Embryonic facial prominence (tissue), 1 donor: ENCODE results near the gene RBM38.
"Not testable (repeated sequence)": the region's sequence is repeated elsewhere in the genome, so short reads cannot be mapped to it uniquely, and the experiment has no call there.

Experiments used
- DNase-seq: peaks from one replicate; pipeline ENCODE4 v3.0.0-alpha.2; 2016; ENCODE audit errors: extremely low spot score

The RBM38 gene

DNA sequence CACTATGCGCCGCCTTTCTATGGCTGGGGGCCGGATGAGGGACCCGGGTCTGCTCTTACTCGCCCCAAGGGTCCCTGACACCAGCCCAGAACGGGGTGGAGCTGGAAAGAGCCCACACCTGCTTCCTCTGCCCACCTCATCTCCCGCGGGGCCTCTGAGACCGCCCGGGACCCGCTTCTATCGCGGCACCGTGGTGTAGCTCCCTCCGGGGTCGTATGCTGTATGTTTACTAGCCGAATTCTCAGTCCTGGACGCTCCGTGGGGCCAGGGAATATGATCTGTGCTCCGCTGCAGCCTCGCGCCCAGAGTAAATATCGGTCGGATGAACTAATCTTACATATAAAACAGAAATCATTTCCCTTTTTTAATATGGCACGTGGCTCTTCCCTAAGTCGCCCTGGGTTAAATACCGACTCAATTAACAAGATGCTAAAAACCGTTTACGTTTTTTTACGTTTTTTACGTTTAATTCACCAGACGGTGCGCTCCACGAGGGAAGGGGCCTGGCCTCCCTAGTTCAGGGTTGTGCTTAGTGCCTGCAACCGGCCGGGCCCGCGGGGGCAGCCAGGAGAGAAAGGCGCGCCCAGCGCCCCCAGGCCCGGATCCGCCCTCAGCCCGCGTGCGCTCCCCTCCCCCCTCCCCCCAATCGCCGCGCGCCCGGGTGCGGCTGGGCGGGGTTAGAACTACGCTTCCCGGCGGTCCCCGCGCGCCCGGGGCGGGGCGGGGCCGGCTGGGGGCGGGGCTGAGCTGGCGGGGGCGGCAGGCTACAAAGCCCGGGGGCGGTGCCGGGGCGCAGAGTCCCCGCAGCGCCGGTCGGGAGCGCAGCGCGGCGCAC, at the start of gene RBM38:
Gene RBM38 (plus strand): TSS at position 793 of the 835 bp plus-strand sequence. CDS start 186 bp downstream, outside the sequence.
- DNase-seq = peak; percentile 36

- no peak for DNase-seq
Observed at GRCh38 chr20:57341663-57342062, 49.5 kb upstream of the RBM38 start.

DNA sequence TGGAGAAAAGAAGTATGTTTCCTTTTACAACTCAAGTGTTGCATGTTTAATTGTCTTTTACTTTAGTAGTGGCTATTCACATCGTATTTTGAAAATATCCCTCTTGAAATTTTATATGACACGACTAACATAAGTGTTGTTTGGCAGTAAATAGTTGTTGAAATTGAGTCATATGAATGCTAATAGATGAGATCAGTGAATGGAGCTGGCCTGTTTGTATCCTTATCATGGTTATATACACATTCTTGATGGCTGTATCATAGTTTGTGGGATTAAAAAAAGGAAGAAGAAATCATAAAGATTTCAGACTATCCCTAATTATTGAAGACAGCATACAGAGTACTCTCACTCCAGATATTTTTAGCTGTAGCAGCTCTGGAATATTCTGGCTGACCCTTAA, 48.4 kb upstream of the RBM38 start:
- DNase-seq = no peak

DNA sequence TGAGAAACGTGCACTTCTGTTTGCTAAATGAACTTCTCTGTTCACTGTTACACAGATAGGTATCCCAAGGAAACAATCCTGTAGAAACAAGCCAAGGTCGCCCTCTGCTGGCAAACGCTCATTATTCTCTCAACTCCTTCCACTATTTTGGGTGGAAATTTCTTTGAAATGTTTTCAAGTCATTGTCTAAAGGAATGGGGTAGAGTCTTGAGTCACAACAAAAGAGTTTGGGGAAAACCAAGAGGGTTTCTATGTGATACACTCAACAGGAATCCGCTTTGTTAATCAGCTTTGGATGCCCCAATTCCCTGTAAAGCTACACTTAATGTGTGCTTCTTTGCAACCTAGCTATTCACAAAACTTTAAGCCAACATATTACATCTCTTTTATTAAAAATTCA, 44.7 kb upstream of the RBM38 start:
- peak; percentile 49 for DNase-seq

- DNase-seq = no peak
Observed at GRCh38 chr20:57347393-57347792, 43.8 kb upstream of the RBM38 start.

GRCh38 chr20:57348200-57348921, 42.8 kb upstream of the RBM38 start:
- DNase-seq = not testable (repeated sequence)

GRCh38 chr20:57348922-57349574, 42.1 kb upstream of the RBM38 start:
- not testable (repeated sequence) for DNase-seq

DNA sequence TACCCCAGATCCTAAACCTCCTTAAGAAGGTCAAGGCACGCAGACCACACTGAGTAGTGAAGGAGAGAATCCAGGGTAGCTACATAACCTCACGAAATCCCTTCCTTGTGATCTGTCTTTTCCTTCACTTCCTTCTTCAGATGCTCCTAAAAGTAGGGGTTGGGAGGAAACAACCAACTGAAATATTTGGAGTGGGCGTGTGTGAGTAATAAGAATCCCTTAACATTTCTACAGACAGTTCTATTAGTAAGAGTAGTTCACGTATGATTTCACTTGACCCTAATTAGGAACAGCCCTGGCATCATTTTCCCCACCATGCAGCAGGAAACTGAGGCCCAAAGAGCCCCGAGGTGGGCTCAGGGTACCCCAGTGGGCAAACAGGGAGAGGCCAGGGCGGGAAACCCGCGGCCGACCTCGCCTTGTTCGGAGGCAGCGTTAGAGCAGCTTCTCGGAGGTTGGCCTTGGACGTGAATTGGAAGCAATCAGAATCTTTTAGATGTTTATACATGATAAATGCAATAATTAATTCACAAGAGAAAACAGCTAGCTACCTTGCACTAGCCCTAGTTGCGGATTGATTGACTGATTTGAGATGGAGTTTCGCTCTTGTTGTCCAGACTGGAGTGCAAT, 41.0 kb upstream of the RBM38 start:
- DNase-seq = no peak

GRCh38 chr20:57350726-57351041, 40.5 kb upstream of the RBM38 start:
- not testable (repeated sequence) for DNase-seq

DNA sequence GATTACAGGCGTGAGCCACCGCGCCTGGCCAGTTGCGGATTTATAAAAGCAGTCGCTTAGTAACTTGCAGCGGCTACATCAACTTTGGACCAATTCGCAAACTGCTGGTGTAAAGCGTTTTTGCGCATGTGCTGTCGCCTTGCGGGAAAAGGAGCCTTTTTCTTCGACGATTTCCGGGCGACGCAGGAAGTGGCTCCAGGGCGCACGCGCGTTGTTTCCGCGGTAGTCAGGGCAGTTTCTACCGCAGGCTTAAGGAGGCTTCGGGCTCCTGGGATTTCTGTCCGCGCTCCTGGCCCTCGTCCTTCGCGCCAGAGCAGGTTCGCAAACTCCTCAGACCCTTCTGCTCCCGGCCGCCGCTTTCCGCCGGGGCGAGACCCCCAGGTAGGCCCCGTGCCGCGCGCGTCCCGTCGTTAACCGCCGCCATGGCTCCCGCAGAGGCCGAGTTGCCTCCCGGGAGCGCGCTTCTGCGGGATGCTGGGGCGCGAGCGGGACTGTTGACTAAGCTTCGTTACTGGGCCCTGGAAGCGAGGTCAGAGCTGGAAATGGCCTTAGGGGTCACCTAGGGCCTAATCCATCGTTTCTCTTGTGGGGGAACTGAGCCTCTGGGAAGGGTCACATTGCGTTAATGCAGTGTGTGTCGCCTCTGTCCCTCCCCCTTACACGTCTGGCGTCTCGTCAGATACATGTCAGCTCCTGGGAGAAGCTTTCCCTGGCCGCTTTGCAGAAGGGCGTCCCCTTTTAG, 40.0 kb upstream of the RBM38 start, which contains the start of gene RAE1:
Gene RAE1 (plus strand): TSS at position 214 of the 742 bp plus-strand sequence. CDS start 2,784 bp downstream, outside the sequence.
- DNase-seq = peak; percentile 88

- no peak for DNase-seq
Observed at GRCh38 chr20:57352305-57352704, 38.9 kb upstream of the RBM38 start.

DNA sequence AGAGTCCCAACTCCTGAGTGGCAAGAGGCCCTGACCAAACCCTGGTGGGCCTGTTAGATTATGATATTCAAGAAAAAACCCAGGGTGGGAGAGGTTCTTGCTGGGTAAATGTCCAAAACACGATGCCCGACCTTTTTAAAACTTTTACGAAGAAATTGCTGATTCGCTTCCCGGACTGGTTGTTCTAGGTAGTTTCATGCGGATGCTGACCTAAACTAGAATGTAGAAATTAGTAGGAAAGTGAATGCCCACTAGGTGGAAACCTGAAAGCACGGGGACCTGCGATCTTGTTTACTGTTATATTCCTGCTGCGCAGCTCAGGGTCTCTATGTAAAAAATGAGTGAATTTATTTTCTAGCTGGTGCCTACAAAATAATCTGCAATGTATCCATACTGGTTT, 37.8 kb upstream of the RBM38 start:
- no peak for DNase-seq

DNA sequence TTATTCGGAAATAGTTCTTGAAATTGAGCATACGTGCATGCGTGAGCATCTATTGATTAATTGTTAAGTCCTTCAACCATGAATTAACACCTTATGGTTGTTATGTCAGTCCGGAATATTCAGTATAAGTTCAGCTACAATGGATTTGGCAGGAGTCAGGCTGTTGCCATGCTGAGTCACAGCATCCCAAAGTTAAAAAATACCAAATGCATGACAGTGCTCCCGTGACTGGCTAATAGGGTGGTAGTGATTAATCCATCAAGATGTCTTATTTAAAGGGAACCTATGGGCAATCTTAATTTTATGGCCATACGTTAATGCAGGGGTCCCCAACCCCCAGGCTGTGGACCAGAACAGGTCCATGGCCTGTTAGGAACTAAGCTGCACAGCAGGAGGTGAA, 29.7 kb upstream of the RBM38 start:
- DNase-seq = no peak

- no peak for DNase-seq
Observed at GRCh38 chr20:57364451-57364850, 26.7 kb upstream of the RBM38 start.

DNA sequence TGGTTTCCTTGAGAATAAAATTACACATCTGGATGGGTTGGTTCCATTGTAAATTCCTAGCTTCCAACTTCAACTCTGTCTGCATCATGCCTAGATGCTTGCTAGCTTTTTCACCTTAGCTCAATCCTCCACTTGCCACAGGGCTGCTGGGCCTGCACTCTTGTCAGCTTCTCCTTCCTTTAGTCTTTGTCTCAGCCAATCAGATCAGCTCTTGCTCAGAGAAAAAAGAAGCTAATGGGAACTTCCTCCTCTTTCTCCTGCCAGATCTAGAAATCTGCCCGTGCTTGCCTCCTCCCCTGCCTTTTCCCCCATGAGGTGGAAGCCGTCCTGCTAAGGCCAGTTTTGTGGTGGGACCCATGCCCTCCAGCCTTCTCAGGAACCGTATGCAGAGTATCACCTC, 21.6 kb upstream of the RBM38 start:
- DNase-seq = no peak

GRCh38 chr20:57370316-57370715, 20.9 kb upstream of the RBM38 start:
- DNase-seq = no peak

GRCh38 chr20:57371363-57371762, 19.8 kb upstream of the RBM38 start:
- DNase-seq = no peak

DNA sequence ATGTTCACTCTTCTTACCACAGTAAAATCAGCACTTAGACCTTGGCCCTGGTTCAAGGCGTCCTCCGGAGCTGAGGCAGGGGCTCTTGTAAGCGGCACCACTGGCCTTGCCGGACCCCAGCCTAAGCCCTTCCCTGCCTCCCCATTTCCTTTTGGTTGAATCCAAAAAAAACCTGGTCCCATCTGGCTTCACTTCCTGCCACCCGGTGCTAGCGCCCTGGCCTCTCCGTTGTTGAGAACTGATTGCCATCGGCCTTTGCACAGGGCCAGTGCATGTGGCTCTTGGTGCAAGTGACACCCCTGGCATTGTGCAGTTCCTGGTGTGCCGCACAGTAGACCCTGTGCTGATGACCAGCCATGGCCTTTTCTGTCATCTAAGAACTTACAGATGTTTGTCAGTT, 19.0 kb upstream of the RBM38 start:
- no peak for DNase-seq

- no peak for DNase-seq
Observed at GRCh38 chr20:57372581-57373350, 18.4 kb upstream of the RBM38 start.

DNA sequence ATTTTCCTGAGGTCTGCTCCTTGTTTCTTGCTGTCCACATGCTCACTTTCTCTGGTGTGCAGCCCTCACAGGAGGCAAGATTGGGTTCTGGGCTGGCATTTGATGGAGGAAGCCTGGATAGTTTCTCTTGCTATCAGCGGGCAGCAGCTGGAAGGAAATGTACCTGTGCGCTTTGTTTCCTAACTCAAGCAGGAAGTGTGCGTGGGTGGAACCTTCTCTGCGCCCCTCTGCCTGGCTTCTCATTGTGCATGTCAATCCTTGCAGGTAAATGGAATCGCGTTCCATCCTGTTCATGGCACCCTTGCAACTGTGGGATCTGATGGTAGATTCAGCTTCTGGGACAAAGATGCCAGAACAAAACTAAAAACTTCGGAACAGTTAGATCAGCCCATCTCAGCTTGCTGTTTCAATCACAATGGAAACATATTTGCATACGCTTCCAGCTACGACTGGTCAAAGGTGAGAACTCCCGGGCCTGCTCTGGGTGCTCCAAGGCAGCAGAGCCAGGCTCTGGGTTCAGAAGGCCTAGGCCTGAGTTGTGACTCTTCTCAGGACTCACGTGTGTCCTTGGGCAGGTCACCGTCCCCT, 16.8 kb upstream of the RBM38 start:
- no peak for DNase-seq
